T-helper 1 cell (primary cell): Measurements from ENCODE around the gene ECE2.

Source experiments
- DNase-seq, 5 donors: peaks; one replicate each; pipeline ENCODE4 v3.0.0-alpha.2; 2012 to 2020
- total RNA-seq, 4 donors: gene quantifications; one replicate each; lab custom pipeline; 2026; lab: John Stamatoyannopoulos, UW

The ECE2 gene
- 0 reads per million in 4 donors for total RNA-seq

DNA sequence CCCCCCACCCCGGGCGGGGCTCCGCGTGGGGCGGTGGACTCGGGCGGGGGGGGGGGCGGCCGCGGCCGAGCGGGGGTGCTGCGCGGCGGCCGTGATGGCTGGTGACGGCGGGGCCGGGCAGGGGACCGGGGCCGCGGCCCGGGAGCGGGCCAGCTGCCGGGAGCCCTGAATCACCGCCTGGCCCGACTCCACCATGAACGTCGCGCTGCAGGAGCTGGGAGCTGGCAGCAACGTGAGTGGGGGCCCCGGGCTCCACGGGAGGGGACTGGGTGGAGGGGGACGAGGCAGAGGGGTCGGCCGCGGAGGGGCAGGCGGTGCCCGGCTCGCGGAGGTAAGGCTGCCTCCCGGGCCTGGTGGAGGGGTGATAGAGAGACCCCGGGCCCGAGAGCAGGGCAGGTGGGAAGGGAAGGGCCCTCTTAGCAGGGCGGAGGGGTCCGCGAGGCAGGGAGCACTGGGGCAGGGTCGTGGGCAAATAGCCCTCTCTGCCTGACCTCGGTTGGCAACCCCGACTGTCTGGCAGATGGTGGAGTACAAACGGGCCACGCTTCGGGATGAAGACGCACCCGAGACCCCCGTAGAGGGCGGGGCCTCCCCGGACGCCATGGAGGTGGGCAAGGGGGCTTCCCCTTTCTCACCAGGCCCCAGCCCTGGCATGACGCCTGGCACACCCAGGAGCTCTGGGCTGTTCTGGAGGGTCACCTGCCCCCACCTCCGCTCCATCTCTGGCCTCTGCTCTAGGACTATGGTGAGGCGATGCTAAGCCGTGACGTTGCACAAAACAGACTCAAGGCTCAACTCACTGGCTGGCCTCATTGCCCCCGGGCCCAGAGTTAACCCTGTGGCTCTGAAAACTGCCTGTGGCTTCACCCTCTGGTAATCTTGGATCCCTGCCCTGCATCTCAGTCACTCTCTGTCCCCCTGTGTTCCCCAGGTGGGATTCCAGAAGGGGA is at the start of gene ECE2:
ECE2 (plus strand) TSS at position 62 of the 950 bp plus-strand sequence; CDS start at position 194, 132 bp downstream.
- no peak for DNase-seq

- peak in 4 of 5 donors; percentile 30 to 50 (median 35) for DNase-seq
Observed at GRCh38 chr3:184227481-184227935, 48.3 kb upstream of the ECE2 start.

- no peak for DNase-seq
Observed at GRCh38 chr3:184228376-184229137, 47.3 kb upstream of the ECE2 start.

GRCh38 chr3:184229394-184230080 is 46.3 kb upstream of the ECE2 start, which contains the start of gene VWA5B2:
TSS of gene VWA5B2 (plus strand) at chr3:184229585. CDS start at chr3:184230529, 944 bp downstream.
- DNase-seq = peak; percentile 40 to 72 (median 59)

DNA sequence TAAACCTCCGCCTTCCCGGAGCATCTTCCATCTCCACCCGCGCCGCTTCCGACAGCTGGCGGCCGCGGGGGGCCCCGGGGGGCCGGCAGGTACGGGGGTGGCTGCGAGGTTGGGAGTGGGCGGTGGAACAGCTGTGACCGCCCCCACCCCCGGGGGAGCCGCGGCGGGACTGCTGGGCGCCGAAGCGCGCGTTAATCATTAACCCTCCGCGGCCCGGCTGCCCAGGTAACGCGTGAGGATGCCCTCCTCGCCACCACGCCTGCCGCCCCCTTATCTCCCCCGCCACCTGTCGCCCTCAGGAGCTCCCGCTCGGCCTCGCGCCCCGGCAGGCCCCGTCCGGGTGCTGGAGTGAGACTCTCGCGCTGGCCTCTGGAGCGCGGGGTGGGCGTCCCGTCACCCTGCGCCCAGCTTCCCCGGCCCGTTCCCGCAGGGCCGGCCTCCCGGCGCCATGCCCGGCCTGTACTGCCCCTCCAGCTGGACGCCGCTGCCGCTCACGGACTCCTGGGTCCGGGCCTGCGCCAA is 45.7 kb upstream of the ECE2 start:
- no peak for DNase-seq

DNA sequence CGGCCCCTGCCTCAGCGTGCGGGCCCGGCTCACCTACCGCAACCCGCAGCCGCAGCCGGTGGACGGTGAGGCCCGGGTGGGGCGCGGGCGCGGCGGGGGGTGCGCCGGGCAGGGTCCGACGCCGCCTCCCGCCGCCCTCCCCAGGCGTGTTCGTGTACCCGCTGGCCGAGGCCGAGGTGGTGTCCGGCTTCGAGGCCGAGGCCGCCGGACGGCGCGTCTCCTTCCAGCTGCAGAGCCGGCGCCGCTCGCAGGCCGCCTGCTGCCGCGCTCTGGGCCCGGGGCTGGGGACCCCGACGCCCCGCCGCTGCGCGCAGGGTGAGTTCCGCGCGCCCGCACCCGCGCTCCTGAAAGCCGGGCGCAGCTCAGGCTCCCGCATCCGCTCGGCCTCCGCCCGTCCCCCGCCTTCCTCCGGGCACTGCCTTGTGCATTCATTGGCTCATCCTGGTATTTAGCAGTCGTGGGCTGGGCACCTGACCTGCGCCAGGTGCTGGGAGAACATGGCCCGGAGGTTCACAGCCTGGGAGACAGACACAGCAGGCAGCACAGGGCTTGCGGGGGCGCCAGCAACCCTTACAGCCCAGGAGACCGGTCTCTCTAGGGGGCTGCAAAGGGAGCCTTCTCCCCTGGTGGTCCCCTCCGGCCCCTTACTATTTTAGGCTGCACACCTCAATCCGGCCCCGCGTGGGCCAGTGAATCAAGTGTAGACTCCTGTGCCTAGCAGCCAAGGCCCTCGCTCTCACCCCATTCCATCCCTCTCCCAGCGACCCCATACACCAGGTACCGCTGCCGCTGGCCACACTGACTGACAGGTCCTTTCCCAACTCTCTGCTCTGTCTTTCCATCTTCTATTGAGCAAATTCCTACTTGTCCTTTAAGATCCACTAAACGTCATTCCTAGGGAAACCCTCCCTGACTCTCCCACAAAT is 45.0 kb upstream of the ECE2 start:
- no peak for DNase-seq

DNA sequence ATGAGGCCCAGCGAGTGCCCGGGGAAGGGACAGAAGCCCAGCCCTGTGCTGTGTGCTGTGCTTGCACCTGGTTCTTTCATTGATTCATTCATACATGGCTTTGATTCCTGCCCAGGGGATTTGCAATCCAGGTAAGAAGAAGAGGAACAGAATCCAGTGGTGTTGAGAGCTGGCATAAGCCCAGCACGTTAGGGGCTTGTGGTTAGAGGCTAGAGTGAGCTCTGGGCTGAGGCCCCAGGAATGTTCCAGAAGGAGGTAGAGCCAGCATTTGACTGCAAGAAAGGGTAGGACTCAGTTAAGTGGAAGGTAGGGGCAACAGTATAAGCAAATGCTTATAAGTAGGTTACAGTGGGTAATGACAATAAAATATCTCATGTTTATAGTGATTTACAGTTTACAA is 44.2 kb upstream of the ECE2 start:
- no peak for DNase-seq

DNA sequence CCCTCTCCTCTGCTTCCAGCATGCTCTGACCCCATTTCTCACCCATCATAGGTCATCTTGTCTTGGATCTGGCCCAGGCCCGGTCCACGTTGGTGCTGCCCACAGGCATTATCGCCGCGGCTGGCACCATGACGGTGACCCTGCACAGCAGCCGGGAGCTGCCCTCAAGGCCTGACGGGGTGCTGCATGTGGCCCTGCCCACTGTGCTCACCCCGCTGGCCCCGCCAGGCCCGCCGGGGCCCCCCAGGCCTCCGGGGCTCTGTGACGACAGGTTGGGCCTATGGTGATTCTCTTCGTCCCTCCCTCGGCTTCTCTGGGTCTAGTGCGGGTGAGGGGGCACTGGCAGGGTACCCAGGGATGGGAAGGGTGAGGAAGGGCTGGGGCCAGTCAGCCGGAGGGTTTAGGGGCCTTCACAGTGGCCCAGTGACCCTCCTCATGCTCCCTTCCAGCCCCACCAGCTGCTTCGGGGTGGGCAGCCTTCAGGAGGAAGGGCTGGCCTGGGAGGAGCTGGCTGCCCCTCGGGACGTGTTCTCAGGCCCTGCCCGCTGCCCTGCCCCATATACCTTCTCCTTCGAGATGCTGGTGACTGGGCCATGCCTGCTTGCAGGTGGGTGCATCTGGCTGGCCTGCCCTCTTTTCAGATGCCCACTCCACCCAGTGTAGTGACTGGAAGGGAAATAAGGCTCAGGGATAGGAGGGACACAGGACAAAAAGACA is 42.5 kb upstream of the ECE2 start:
- no peak for DNase-seq

DNA sequence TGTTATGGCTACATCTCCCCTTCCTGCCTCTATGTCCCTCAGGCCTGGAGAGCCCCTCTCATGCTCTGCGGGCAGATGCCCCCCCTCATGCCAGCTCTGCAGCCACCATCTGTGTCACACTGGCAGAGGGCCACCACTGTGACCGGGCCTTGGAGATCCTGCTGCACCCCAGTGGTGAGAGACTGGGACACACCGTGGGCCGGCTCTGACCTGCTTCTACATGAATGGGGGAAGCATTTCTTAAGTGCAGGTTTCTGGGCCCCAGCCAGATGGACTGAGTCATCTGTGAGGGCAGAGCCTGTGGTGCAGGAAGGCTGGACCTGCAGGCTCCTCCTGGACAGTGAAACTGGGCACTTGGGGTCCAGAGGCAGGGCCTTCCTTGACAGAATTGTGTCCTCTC is 41.6 kb upstream of the ECE2 start:
- DNase-seq = no peak

DNA sequence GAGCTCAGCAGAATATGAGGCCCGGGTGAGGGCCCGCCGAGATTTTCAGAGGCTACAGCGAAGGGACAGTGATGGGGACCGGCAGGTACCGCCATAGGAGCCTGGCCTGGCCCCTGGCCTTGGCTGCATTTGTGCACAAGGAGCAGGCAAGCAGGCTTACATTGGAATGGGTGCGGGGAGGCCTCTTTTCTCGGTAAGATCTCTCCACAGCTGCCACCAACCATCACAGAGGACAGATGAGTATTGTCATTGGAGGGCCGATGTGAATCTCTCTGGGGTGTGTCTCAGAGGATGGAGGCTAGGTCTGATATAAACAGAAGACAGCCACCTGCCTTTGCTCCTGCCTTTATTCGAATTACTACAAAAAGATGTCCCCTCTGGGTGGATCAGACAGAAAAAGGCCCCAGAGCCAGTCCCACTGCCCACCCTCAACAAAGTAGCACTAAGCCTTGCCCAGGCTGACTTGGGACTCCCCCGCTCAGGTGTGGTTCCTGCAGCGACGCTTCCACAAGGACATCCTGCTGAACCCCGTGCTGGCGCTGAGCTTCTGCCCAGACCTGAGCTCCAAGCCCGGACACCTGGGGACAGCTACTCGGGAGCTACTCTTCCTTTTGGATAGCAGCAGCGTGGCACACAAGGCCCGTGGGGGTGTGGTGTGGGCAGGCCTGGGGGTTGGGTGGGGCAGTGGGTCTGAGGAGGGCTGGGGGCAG is 41.0 kb upstream of the ECE2 start:
- DNase-seq = no peak

DNA sequence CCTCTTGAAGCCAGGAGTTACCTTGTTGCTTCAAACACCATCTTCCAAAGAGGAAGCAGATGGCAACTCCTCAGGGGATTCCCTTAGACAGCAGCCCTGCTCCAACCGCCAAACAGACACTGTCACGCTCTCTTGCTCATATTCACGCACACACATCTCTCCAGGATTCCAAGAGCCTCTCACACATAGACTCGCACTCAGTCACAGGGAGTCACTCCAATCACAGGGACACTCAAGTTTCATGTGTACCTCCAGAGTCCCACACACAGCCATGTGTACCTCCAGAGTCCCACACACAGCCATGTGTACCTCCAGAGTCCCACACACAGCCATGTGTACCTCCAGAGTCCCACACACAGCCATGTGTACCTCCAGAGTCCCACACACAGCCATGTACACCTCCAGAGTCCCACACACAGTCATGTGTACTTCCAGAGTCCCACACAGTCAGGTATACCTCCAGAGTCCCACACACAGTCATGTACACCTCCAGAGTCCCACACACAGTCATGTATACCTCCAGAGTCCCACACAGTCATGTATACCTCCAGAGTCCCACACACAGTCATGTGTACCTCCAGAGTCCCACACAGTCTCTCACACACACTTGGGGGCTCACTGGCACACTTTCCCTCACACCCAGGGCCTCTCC is 40.3 kb upstream of the ECE2 start:
- no peak for DNase-seq

DNA sequence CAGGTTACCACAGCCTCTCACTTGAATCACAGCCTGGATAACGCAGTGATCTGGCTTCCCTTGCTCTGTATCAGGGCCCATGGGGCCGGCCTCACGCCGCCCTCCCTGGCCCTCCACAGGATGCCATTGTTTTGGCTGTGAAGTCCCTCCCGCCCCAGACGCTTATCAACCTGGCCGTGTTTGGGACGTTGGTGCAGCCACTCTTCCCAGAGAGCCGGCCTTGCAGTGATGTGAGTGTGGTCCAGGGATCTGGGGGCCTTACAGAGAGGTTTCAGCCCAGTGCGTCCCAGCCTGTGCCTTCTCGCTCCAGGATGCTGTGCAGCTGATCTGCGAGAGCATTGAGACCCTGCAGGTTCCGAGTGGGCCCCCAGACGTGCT is 39.8 kb upstream of the ECE2 start:
- no peak for DNase-seq

DNA sequence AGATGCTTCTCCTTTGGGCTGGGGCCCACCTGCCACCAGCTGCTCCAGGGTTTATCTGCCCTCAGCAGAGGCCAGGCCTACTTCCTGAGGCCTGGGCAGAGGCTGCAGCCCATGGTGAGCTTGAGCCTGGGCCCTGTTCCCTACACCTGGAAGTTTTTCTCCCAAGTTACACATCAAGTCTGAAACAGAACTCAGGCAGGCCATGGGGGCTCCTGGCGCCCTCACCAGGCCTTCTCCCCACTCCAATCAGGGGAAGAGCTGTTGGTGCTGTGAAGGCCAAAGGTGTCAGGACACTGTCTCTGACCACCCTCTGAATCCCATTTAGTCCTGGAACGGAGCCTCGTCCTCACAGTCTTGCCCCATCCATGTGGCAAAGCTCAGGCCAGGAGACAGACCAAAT is 39.2 kb upstream of the ECE2 start:
- DNase-seq = no peak

DNA sequence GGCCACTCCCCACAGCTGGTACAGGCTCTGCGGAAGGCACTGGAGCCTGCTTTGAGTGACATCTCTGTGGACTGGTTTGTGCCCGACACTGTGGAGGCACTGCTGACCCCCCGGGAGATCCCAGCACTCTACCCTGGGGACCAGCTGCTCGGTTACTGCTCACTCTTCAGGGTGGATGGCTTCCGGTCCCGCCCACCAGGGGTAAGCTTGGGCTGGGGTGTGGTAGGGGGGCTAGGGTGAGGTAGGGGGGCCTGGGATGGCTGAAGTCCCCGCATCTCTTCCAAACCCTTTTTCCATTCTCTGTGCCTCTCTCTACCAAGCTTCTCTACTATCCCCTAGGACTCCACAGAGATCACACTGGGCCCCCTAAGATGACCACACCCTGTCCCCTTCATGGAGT is 38.6 kb upstream of the ECE2 start:
- DNase-seq = no peak

DNA sequence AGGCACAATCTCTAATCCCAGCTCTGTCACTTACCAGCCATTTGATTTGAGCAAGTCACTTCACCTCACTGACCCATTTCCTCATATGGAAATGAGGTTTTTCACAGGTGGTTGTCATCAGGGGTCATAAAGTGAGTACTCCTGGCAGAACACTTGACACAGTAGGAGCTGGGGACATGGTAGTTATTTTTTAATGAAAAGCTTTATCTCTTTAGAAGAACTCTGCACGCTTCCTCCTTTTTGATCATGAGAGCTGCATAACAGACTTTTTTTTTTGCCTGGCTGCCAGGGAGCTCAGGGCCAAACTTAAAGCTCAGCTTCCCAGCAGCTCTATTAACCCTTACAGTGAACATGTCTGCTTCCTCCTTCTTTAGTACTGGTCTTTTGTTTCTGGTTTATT is 38.0 kb upstream of the ECE2 start:
- DNase-seq = no peak

DNA sequence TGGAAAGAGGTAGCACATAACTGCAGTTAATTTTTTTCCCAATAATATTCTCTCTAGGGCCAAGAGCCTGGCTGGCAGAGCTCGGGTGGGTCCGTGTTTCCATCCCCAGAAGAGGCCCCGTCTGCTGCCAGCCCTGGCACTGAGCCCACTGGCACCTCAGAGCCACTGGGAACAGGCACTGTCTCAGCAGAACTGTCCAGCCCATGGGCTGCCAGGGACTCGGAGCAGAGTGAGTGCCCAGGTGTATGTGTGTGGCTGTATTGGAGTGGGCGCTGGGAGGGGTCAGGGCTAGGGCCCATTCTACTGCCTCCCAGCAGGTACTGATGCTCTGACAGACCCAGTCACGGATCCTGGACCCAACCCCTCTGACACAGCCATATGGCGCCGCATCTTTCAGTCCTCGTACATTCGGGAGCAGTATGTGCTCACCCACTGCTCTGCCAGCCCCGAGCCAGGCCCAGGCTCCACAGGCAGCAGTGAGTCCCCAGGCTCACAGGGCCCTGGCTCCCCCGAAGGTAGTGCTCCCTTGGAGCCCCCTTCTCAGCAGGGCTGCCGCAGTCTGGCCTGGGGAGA is 37.5 kb upstream of the ECE2 start:
- DNase-seq = no peak

DNA sequence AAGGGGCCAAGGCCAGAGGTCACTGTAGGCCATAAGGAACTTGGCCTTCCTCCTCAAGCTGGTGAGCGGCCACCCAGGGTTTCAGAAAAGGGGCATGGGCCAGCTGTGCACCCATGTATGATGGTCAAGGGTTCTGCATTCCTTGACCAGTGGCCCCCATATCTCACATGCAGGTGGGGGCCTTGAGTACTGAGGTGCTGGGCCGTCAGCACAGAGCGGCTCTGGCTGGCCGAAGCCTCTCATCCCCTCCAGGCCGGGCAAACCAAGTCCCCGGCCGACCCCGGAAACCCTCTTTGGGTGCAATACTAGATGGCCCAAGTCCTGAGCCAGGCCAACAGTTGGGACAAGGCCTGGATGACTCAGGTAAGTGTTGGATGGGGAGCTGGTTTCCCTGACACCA is 36.6 kb upstream of the ECE2 start:
- DNase-seq = no peak

DNA sequence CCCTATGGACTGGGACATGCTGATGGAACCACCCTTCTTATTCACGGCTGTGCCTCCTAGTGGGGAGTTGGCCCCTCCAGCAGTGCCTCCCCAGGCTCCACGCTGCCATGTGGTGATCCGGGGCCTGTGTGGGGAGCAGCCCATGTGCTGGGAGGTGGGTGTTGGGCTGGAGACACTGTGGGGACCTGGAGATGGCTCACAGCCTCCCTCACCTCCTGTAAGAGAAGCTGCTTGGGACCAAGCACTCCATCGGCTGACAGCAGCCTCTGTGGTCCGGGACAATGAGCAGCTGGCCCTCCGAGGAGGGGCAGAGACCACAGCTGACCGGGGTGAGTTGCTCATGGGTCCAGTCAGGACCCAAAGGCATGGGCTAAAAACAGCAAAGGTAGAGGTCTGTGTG is 36.1 kb upstream of the ECE2 start:
- no peak for DNase-seq
